HUDEP-2 (cell line): ENCODE results near the gene SMYD1.

ENCODE experiments used
- DNase-seq, 76 experiments: peaks; one replicate each; lab custom pipeline; 2025; ENCODE audit not compliant: unreplicated experiment in 76 of 76; lab: John Stamatoyannopoulos, UW

The SMYD1 gene

DNA sequence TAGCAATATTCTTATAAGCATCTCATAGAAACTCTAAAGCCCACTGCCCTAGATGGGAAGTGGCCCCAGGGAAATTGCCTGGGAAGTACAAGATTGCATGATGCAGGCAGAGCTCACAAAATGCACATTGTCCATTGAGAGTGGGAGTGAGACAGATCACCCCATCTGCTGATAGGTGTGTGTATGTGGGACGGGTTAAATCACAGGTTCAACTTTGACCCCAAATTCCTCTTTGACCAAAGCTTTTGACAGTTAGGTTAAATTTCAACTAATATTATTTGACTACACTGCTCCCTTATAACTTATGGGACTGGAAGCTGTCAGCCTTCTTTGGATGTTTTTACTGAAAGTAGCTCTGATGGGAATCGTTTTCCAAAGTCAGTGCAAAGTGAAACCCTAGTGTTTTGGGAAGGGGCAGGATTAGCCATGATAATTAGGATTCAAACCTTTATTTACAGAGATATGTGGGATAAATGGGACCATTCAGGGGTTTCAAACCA lies 71.6 kb downstream of the SMYD1 start:
- no peak for DNase-seq

- DNase-seq: no peak
Observed at GRCh38 chr2:88139804-88140203, 72.2 kb downstream of the SMYD1 start.

GRCh38 chr2:88141952-88142351 lies 74.3 kb downstream of the SMYD1 start:
- DNase-seq: no peak

- DNase-seq: no peak
Observed at GRCh38 chr2:88144271-88144670, 76.6 kb downstream of the SMYD1 start.

DNA sequence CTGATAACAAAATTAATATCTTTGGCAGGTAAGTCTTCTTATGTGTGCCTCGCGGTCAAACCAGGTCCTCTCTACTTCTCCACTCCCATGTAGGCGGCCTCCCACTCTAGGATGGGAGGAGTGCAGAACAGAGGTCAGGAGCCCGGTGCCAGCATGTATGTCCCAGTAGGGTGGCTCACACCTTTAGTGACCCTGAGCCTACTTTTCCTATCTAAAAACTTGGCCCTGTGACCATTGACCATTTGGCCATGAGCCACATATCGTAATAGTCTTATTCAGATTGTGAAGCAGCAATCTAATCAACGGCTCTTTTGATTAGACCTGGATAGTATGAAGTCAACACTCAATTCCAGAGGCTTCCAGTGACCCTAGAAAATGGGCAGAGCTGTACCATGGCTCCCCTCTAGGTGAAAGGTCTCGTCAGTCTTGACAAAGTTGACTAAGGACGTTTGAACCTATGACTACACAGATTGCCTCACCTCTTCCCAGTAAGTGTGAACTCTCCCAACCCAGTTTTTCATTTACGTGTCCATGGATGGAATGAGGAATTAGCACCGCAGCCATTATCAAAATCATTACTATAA lies 77.4 kb downstream of the SMYD1 start:
- no peak for DNase-seq

DNA sequence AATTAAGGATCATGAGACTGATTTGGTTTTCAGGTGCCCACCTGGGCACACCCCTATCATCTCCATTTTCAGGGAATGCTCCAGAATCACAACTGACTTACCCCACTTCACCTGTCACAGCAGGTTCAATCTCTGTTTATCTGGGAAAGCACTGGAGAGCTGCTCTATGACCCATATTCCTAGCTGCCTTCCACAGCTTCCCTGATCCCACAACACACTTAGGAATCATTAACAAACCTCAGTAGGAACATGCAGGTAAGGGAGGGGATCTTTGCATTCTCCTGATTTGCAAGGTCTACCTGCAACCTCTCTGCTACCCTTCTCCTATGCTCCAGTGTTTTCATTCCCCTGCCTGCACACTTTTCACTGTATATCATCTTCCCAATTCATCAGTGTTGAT lies 79.0 kb downstream of the SMYD1 start:
- no peak for DNase-seq

- DNase-seq: no peak
Observed at GRCh38 chr2:88147145-88147544, 79.5 kb downstream of the SMYD1 start.

DNA sequence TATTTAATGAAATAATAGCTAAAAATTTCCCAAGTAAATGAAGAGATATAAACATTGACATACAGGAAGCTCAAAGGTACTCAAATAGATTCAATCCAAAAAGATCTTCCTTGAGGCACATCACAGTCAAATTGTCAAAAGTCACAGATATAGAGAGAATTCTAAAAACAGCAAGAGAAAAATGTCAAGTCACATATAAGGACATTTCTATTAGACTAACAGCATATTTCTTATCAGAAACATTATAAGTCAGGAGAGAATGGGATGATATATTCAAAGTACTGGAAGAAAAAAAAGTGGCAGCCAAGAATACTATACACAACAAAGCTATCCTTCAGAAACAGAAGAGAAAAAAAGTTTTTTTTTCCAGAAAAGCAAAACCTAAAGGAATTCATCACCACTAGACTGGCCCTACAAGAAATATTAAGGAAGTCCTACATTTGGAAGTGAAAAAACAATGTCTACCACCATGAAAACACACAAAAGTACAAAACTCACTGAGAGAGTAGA lies 81.4 kb downstream of the SMYD1 start:
- DNase-seq: no peak

- no peak for DNase-seq
Observed at GRCh38 chr2:88159481-88159880, 91.9 kb downstream of the SMYD1 start.

GRCh38 chr2:88159955-88160415 lies 92.4 kb downstream of the SMYD1 start:
- peak in 47 of 76 experiments; percentile 1 to 70 (median 25) for DNase-seq

GRCh38 chr2:88160517-88160916 lies 92.9 kb downstream of the SMYD1 start:
- no peak for DNase-seq

GRCh38 chr2:88161446-88162244 lies 94.0 kb downstream of the SMYD1 start:
- no peak for DNase-seq
